ENCODE data around the gene VEGFC.

VEGFC gene

GRCh38 chr4:176660561-176660960, 132.2 kb downstream of the VEGFC start:
- Histone ChIP-seq H3K4me1 (ENCODE audit: control insufficient read depth in 2 of 2, insufficient read depth in 2 of 2, low read length in 2 of 2) (no peaks in the 10 kb centered on the region), H3K27ac (ENCODE audit: low read depth in 2 of 2, low read length in 2 of 2) (no peak overlapping the region), H3K9me3 (ENCODE audit: control insufficient read depth in 2 of 2, low read length in 2 of 2) (no peaks in the 10 kb centered on the region), H3K27me3 (ENCODE audit: control insufficient read depth in 2 of 2, insufficient read depth in 2 of 2, low read length in 2 of 2) (no peaks in the 10 kb centered on the region), H3K9ac (ENCODE audit: low read depth in 1 of 2, low read length in 2 of 2) (no peak overlapping the region), H3K36me3 (ENCODE audit: control insufficient read depth in 2 of 2, insufficient read depth in 2 of 2, low read length in 2 of 2) (no peaks in the 10 kb centered on the region), H3K4me3 (ENCODE audit: low read length in 2 of 2) (no peak overlapping the region)

GRCh38 chr4:176656108-176656507, 136.6 kb downstream of the VEGFC start:
- H3K4me3 ChIP-seq (ENCODE audit: low read length in 2 of 2), result no peak overlapping the region
- no peak overlapping the region for H3K9ac ChIP-seq (ENCODE audit: low read depth in 1 of 2, low read length in 2 of 2)
- no peak overlapping the region for H3K27ac ChIP-seq (ENCODE audit: low read depth in 2 of 2, low read length in 2 of 2)
- no peaks in the 10 kb centered on the region for H3K4me1 ChIP-seq (ENCODE audit: control insufficient read depth in 2 of 2, insufficient read depth in 2 of 2, low read length in 2 of 2)
- H3K36me3 ChIP-seq (ENCODE audit: control insufficient read depth in 2 of 2, insufficient read depth in 2 of 2, low read length in 2 of 2), result no peaks in the 10 kb centered on the region
- no peaks in the 10 kb centered on the region for H3K9me3 ChIP-seq (ENCODE audit: control insufficient read depth in 2 of 2, low read length in 2 of 2)
- H3K27me3 ChIP-seq (ENCODE audit: control insufficient read depth in 2 of 2, insufficient read depth in 2 of 2, low read length in 2 of 2), result no peaks in the 10 kb centered on the region

- no peak overlapping the region for H3K9ac ChIP-seq (ENCODE audit: low read depth in 1 of 2, low read length in 2 of 2)
- H3K9me3 ChIP-seq (ENCODE audit: control insufficient read depth in 2 of 2, low read length in 2 of 2), result no peaks in the 10 kb centered on the region
- H3K27me3 ChIP-seq (ENCODE audit: control insufficient read depth in 2 of 2, insufficient read depth in 2 of 2, low read length in 2 of 2), result no peaks in the 10 kb centered on the region
- H3K4me1 ChIP-seq (ENCODE audit: control insufficient read depth in 2 of 2, insufficient read depth in 2 of 2, low read length in 2 of 2), result no peaks in the 10 kb centered on the region
- no peak overlapping the region for H3K4me3 ChIP-seq (ENCODE audit: low read length in 2 of 2)
- no peaks in the 10 kb centered on the region for H3K36me3 ChIP-seq (ENCODE audit: control insufficient read depth in 2 of 2, insufficient read depth in 2 of 2, low read length in 2 of 2)
- no peak overlapping the region for H3K27ac ChIP-seq (ENCODE audit: low read depth in 2 of 2, low read length in 2 of 2)
Measured at GRCh38 chr4:176654565-176655216, 138.0 kb downstream of the VEGFC start.

- Histone ChIP-seq H3K4me1 (ENCODE audit: control insufficient read depth in 2 of 2, insufficient read depth in 2 of 2, low read length in 2 of 2) (no peaks in the 10 kb centered on the region), H3K4me3 (ENCODE audit: low read length in 2 of 2) (no peak overlapping the region), H3K36me3 (ENCODE audit: control insufficient read depth in 2 of 2, insufficient read depth in 2 of 2, low read length in 2 of 2) (no peaks in the 10 kb centered on the region), H3K27ac (ENCODE audit: low read depth in 2 of 2, low read length in 2 of 2) (no peak overlapping the region), H3K9me3 (ENCODE audit: control insufficient read depth in 2 of 2, low read length in 2 of 2) (no peaks in the 10 kb centered on the region), H3K27me3 (ENCODE audit: control insufficient read depth in 2 of 2, insufficient read depth in 2 of 2, low read length in 2 of 2) (no peaks in the 10 kb centered on the region), H3K9ac (ENCODE audit: low read depth in 1 of 2, low read length in 2 of 2) (no peak overlapping the region)
Measured at GRCh38 chr4:176653401-176654220, 139.1 kb downstream of the VEGFC start.

GRCh38 chr4:176646311-176646710, 146.4 kb downstream of the VEGFC start:
- H3K36me3 ChIP-seq (ENCODE audit: control insufficient read depth in 2 of 2, insufficient read depth in 2 of 2, low read length in 2 of 2), result no peaks in the 10 kb centered on the region
- H3K9ac ChIP-seq (ENCODE audit: low read depth in 1 of 2, low read length in 2 of 2), result no peak overlapping the region
- H3K9me3 ChIP-seq (ENCODE audit: control insufficient read depth in 2 of 2, low read length in 2 of 2), result no peaks in the 10 kb centered on the region
- no peaks in the 10 kb centered on the region for H3K4me1 ChIP-seq (ENCODE audit: control insufficient read depth in 2 of 2, insufficient read depth in 2 of 2, low read length in 2 of 2)
- H3K27ac ChIP-seq (ENCODE audit: low read depth in 2 of 2, low read length in 2 of 2), result no peak overlapping the region
- H3K27me3 ChIP-seq (ENCODE audit: control insufficient read depth in 2 of 2, insufficient read depth in 2 of 2, low read length in 2 of 2), result no peaks in the 10 kb centered on the region
- H3K4me3 ChIP-seq (ENCODE audit: low read length in 2 of 2), result no peak overlapping the region

GRCh38 chr4:176645246-176645960, 147.3 kb downstream of the VEGFC start:
- no peak overlapping the region for H3K27ac ChIP-seq (ENCODE audit: low read depth in 2 of 2, low read length in 2 of 2)
- no peaks in the 10 kb centered on the region for H3K9me3 ChIP-seq (ENCODE audit: control insufficient read depth in 2 of 2, low read length in 2 of 2)
- no peak overlapping the region for H3K4me3 ChIP-seq (ENCODE audit: low read length in 2 of 2)
- H3K4me1 ChIP-seq (ENCODE audit: control insufficient read depth in 2 of 2, insufficient read depth in 2 of 2, low read length in 2 of 2), result no peaks in the 10 kb centered on the region
- H3K9ac ChIP-seq (ENCODE audit: low read depth in 1 of 2, low read length in 2 of 2), result no peak overlapping the region
- H3K36me3 ChIP-seq (ENCODE audit: control insufficient read depth in 2 of 2, insufficient read depth in 2 of 2, low read length in 2 of 2), result no peaks in the 10 kb centered on the region
- H3K27me3 ChIP-seq (ENCODE audit: control insufficient read depth in 2 of 2, insufficient read depth in 2 of 2, low read length in 2 of 2), result no peaks in the 10 kb centered on the region

- H3K27me3 ChIP-seq (ENCODE audit: control insufficient read depth in 2 of 2, insufficient read depth in 2 of 2, low read length in 2 of 2), result no peaks in the 10 kb centered on the region
- H3K4me1 ChIP-seq (ENCODE audit: control insufficient read depth in 2 of 2, insufficient read depth in 2 of 2, low read length in 2 of 2), result no peaks in the 10 kb centered on the region
- no peak overlapping the region for H3K4me3 ChIP-seq (ENCODE audit: low read length in 2 of 2)
- no peak overlapping the region for H3K9ac ChIP-seq (ENCODE audit: low read depth in 1 of 2, low read length in 2 of 2)
- no peaks in the 10 kb centered on the region for H3K9me3 ChIP-seq (ENCODE audit: control insufficient read depth in 2 of 2, low read length in 2 of 2)
- no peaks in the 10 kb centered on the region for H3K36me3 ChIP-seq (ENCODE audit: control insufficient read depth in 2 of 2, insufficient read depth in 2 of 2, low read length in 2 of 2)
- H3K27ac ChIP-seq (ENCODE audit: low read depth in 2 of 2, low read length in 2 of 2), result no peak overlapping the region
Measured at GRCh38 chr4:176642472-176642871, 150.2 kb downstream of the VEGFC start.

- Histone ChIP-seq H3K4me1 (ENCODE audit: control insufficient read depth in 2 of 2, insufficient read depth in 2 of 2, low read length in 2 of 2) (no peaks in the 10 kb centered on the region), H3K4me3 (ENCODE audit: low read length in 2 of 2) (no peak overlapping the region), H3K27ac (ENCODE audit: low read depth in 2 of 2, low read length in 2 of 2) (no peak overlapping the region), H3K9ac (ENCODE audit: low read depth in 1 of 2, low read length in 2 of 2) (no peak overlapping the region), H3K36me3 (ENCODE audit: control insufficient read depth in 2 of 2, insufficient read depth in 2 of 2, low read length in 2 of 2) (no peaks in the 10 kb centered on the region), H3K9me3 (ENCODE audit: control insufficient read depth in 2 of 2, low read length in 2 of 2) (no peaks in the 10 kb centered on the region), H3K27me3 (ENCODE audit: control insufficient read depth in 2 of 2, insufficient read depth in 2 of 2, low read length in 2 of 2) (no peaks in the 10 kb centered on the region)
Measured at GRCh38 chr4:176641237-176641636, 151.5 kb downstream of the VEGFC start.

- H3K27me3 ChIP-seq (ENCODE audit: control insufficient read depth in 2 of 2, insufficient read depth in 2 of 2, low read length in 2 of 2), result no peaks in the 10 kb centered on the region
- H3K9ac ChIP-seq (ENCODE audit: low read depth in 1 of 2, low read length in 2 of 2), result no peak overlapping the region
- H3K4me3 ChIP-seq (ENCODE audit: low read length in 2 of 2), result no peak overlapping the region
- H3K4me1 ChIP-seq (ENCODE audit: control insufficient read depth in 2 of 2, insufficient read depth in 2 of 2, low read length in 2 of 2), result no peaks in the 10 kb centered on the region
- H3K36me3 ChIP-seq (ENCODE audit: control insufficient read depth in 2 of 2, insufficient read depth in 2 of 2, low read length in 2 of 2), result no peaks in the 10 kb centered on the region
- H3K27ac ChIP-seq (ENCODE audit: low read depth in 2 of 2, low read length in 2 of 2), result no peak overlapping the region
- no peaks in the 10 kb centered on the region for H3K9me3 ChIP-seq (ENCODE audit: control insufficient read depth in 2 of 2, low read length in 2 of 2)
Measured at GRCh38 chr4:176638992-176639391, 153.7 kb downstream of the VEGFC start.

GRCh38 chr4:176636292-176636691, 156.4 kb downstream of the VEGFC start:
- Histone ChIP-seq H3K4me1 (ENCODE audit: control insufficient read depth in 2 of 2, insufficient read depth in 2 of 2, low read length in 2 of 2) (no peaks in the 10 kb centered on the region), H3K36me3 (ENCODE audit: control insufficient read depth in 2 of 2, insufficient read depth in 2 of 2, low read length in 2 of 2) (no peaks in the 10 kb centered on the region), H3K27me3 (ENCODE audit: control insufficient read depth in 2 of 2, insufficient read depth in 2 of 2, low read length in 2 of 2) (no peaks in the 10 kb centered on the region), H3K9me3 (ENCODE audit: control insufficient read depth in 2 of 2, low read length in 2 of 2) (no peaks in the 10 kb centered on the region), H3K27ac (ENCODE audit: low read depth in 2 of 2, low read length in 2 of 2) (no peak overlapping the region), H3K9ac (ENCODE audit: low read depth in 1 of 2, low read length in 2 of 2) (no peak overlapping the region), H3K4me3 (ENCODE audit: low read length in 2 of 2) (no peak overlapping the region)

Data from mucosa of rectum (tissue), 2 donors.